Activated T-helper 17 cell treated with anti-CD3 and anti-CD28 coated beads, Interleukin-2, amount 50 U/mL, for 72 hours (primary cell): ENCODE measurements around the gene XKR7. TPM values are rescaled to one million over a fixed set of nuclear protein-coding genes. Genes with fewer than 3 reads are reported as not detected.
A peak's percentile ranks its signal among the peaks of the same experiment; 100 is the strongest.

ENCODE experiments used
- ATAC-seq: fragments of 150-1000 bp; cut with Tn5 transposase; replicated peaks from 2 replicates; pipeline ENCODE4 v1.10.0; 2021; ENCODE audit warnings: mild to moderate bottlenecking, moderate library complexity
- H3K27ac Mint-ChIP-seq: one replicate; pipeline ENCODE4 v1.8.0; 2022; ENCODE audit warnings: mixed read lengths
- H3K27me3 Mint-ChIP-seq: one replicate; pipeline ENCODE4 v1.8.0; 2022; ENCODE audit warnings: mixed read lengths
- H3K36me3 Mint-ChIP-seq: one replicate; pipeline ENCODE4 v1.8.0; 2022; ENCODE audit warnings: low read depth, mild to moderate bottlenecking, mixed read lengths
- H3K4me1 Mint-ChIP-seq: one replicate; pipeline ENCODE4 v1.8.0; 2022; ENCODE audit warnings: mixed read lengths
- H3K4me3 Mint-ChIP-seq: one replicate; pipeline ENCODE4 v1.8.0; 2022; ENCODE audit warnings: mild to moderate bottlenecking, mixed read lengths
- H3K9me3 Mint-ChIP-seq: one replicate; pipeline ENCODE4 v1.8.0; 2022; ENCODE audit warnings: mixed read lengths
- total RNA-seq, 2 donors: library from RNA; stranded (reverse); gene quantifications; one replicate each; pipeline ENCODE4 v1.2.3, GENCODE V29; 2022

Gene XKR7
- total RNA-seq, 2 donors from 2014 or later = 0.03 to 0.04 TPM

- Mint-ChIP-seq H3K27ac (no peak overlapping the region), H3K27me3 (no peaks in the 10 kb centered on the region), H3K4me1 (no peaks in the 10 kb centered on the region), H3K4me3 (no peak overlapping the region), H3K36me3 (no peaks in the 10 kb centered on the region), H3K9me3 (no peaks in the 10 kb centered on the region)
- ATAC-seq = no peak
Measured at GRCh38 chr20:32007787-32008616, 40.1 kb downstream of the XKR7 start.

GRCh38 chr20:32009564-32009963, 41.6 kb downstream of the XKR7 start:
- Mint-ChIP-seq H3K4me1 (no peaks in the 10 kb centered on the region), H3K36me3 (no peaks in the 10 kb centered on the region), H3K9me3 (no peaks in the 10 kb centered on the region), H3K27ac (no peak overlapping the region), H3K4me3 (no peak overlapping the region), H3K27me3 (peaks cover 1% of the 10 kb centered on the region)
- no peak for ATAC-seq

- H3K9me3 Mint-ChIP-seq = no peaks in the 10 kb centered on the region
- H3K27ac Mint-ChIP-seq = no peak within 1 kb of the TSS
- H3K27me3 Mint-ChIP-seq = peaks cover 7% of the 10 kb centered on the region
- no peak within 1 kb of the TSS for H3K4me3 Mint-ChIP-seq
- no peak for ATAC-seq
- no peaks in the 10 kb centered on the region for H3K4me1 Mint-ChIP-seq
- H3K36me3 Mint-ChIP-seq = no peaks in the 10 kb centered on the region
Measured at GRCh38 chr20:32010101-32010500, 42.1 kb downstream of the XKR7 start, which contains the start of gene CCM2L. CCM2L (plus strand) TSS chr20:32010438; CDS start chr20:32010455, 17 bp downstream.

DNA sequence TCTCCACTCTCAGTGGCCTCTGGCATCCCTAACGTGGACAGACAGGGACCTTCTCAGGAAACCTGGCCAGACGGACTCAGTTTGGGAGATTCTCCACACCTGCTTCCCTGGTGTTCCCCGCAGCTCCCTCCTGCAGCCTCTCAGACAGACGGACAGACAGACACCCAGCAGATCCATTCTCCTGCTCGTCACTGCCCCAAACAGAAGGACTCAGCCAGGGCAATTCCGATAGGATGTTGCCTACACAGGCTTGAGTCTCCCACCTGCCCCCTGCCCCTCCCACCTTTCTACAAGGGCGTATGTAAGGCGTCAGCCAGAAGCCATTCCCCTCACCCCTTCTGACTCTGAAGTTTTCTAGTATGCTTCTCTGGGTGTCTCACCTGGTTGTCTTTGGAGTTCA, 42.7 kb downstream of the XKR7 start:
- no peak for ATAC-seq
- Mint-ChIP-seq H3K9me3 (no peaks in the 10 kb centered on the region), H3K27me3 (peaks cover 11% of the 10 kb centered on the region), H3K4me1 (no peaks in the 10 kb centered on the region), H3K27ac (no peak overlapping the region), H3K4me3 (no peak overlapping the region), H3K36me3 (no peaks in the 10 kb centered on the region)

DNA sequence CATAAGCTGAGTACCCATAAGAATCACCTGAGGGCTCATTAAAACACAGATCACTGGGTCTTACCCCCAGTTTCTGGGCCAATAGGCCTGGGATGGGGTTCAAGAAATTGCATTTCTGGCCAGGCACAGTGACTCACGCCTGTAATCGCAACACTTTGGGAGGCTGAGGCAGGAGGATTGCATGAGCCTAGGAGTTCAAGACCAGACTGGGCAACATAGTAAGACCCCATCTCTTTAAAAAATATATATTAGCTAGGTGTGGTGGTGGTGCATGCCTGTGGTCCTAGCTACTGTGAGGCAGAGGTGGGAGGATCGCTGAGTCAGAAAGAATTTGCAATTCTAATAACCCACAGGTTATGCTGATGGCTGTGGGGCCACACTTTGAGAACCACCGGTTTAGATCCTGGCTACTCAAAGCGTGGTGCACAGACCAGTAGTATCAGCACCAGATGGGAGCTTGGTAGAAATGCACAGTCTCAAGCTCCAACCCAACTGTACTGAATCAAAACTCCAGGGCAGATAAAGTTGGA, 44.3 kb downstream of the XKR7 start:
- Mint-ChIP-seq H3K36me3 (no peaks in the 10 kb centered on the region), H3K9me3 (no peaks in the 10 kb centered on the region), H3K27me3 (peaks cover 18% of the 10 kb centered on the region), H3K27ac (no peak overlapping the region), H3K4me1 (no peaks in the 10 kb centered on the region), H3K4me3 (no peak overlapping the region)
- ATAC-seq = no peak

DNA sequence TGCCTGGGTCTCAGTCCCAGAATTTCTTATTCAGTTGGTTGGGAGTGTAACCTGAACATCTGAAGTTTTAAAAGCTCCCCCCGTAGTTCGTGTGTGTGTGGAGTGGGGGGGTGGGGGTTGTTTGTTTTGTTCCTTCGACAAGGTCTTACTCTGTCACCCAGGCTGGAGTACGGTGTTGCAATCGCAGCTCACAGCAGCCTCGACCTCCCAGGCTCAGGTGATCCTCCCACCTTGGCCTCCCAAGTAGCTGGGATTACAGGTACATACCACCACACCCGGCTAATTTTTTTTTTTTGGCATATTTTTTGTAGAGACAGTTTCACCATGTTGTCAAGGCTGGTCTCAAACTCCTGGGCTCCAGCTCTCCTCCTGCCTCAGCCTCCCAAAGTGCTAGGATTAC, 45.4 kb downstream of the XKR7 start:
- no peak for ATAC-seq
- H3K36me3 Mint-ChIP-seq = no peaks in the 10 kb centered on the region
- H3K4me3 Mint-ChIP-seq = no peak overlapping the region

DNA sequence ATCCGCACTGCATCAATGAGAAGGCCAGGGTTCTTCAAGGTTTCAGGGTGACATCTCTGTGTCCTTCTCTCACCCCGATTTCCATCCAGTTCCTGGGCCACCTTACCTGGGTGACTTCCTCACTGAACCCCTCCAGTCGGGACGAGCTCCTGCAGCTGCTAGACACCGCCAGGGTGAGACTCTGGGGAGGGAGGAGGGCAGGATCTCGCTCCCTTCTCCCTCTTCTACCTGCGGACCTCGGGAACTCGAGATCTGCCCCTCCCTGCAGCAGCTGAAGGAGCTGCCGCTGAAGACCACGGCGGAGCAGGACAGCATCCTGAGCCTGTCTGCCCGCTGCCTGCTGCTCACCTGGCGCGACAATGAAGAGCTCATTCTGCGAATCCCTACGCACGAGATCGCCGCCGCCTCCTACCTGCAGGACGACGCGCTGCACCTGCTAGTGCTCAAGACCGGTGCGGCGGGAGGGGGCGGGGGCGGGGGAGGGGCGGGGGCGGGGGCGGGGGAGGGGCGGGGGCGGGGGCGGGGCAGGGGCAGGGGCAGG, 49.8 kb downstream of the XKR7 start:
- Mint-ChIP-seq H3K9me3 (no peaks in the 10 kb centered on the region), H3K27me3 (peaks cover 54% of the 10 kb centered on the region), H3K36me3 (no peaks in the 10 kb centered on the region), H3K4me1 (peaks cover 14% of the 10 kb centered on the region), H3K27ac (no peak overlapping the region), H3K4me3 (peak overlapping the region; percentile 70)
- no peak for ATAC-seq

More for the DNA sequence above, 45.4 kb downstream of the XKR7 start:
- Mint-ChIP-seq H3K9me3 (no peaks in the 10 kb centered on the region), H3K4me1 (no peaks in the 10 kb centered on the region), H3K27me3 (peaks cover 25% of the 10 kb centered on the region), H3K27ac (no peak overlapping the region)

GRCh38 chr20:32018269-32019155, 50.6 kb downstream of the XKR7 start:
- Mint-ChIP-seq H3K9me3 (no peaks in the 10 kb centered on the region), H3K27me3 (peaks cover 60% of the 10 kb centered on the region), H3K4me1 (peaks cover 14% of the 10 kb centered on the region), H3K4me3 (peak overlapping the region; percentile 70), H3K36me3 (no peaks in the 10 kb centered on the region), H3K27ac (no peak overlapping the region)
- peak; percentile 58 for ATAC-seq

DNA sequence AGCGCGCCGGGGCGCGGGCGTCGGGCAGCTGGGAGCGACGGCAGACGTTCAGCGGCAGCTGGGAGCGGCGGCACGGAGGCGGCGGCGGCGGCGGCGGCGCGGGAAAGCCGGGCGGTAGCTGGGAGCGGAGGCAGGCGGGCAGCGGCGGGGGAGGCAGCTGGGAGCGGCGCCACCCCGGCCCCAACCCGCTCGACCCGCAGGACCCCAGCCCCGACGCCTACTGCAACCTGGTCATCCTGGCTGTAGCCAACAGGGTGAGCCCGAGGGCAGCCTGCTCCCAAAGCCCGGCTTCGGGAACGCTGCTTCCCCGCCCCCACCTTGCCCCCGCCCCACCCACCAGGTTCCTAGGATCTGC, 51.2 kb downstream of the XKR7 start:
- Mint-ChIP-seq H3K36me3 (no peaks in the 10 kb centered on the region), H3K9me3 (no peaks in the 10 kb centered on the region), H3K4me1 (peaks cover 14% of the 10 kb centered on the region), H3K4me3 (peak overlapping the region; percentile 80), H3K27me3 (peaks cover 60% of the 10 kb centered on the region), H3K27ac (peak overlapping the region; percentile 38)
- peak; percentile 10 for ATAC-seq

DNA sequence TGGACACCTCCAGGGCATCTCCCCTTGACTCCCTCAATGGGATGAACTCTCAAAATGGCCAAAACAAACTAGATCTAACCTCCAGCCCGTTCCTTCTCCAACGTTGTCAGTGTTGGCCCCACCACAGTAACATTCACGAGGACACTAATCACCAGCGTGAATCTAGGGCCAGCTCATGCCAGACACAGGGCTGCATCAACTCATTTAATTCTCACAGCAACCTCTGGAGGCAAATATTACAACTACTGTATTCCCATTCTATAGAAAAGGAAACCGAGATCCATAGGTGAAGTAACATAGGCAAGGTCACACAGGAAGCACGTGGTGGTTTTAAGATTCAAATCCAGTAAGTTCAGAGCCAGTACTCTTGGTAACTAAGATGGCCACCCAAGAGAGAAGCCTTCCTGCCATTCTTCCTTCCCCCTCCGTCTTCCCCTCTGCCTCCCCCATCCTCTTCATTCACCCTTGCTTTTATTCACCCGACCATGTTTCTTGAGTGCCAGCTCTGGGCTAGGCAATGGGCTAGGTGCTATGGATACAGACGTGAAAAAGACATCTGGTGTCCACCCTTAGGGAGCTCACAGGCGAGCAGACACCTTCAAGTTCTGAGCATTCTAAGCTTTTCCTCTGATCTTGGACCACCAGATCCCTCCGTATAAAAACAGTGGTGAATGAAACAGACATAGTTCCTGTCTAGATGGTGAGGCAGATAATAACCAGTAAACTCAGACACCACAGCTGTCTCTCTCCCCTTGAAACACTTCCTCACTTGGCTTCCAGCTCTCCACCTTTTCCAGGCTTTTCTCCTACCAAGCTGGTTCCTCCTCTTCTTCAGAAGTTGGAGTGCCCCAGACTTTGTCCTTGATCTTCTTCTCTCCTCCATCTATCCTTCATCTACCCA, 51.9 kb downstream of the XKR7 start:
- Mint-ChIP-seq H3K9me3 (no peaks in the 10 kb centered on the region), H3K27me3 (peaks cover 59% of the 10 kb centered on the region), H3K4me3 (peak overlapping the region; percentile 80), H3K4me1 (peaks cover 14% of the 10 kb centered on the region), H3K27ac (peak overlapping the region; percentile 38), H3K36me3 (no peaks in the 10 kb centered on the region)
- ATAC-seq = no peak

DNA sequence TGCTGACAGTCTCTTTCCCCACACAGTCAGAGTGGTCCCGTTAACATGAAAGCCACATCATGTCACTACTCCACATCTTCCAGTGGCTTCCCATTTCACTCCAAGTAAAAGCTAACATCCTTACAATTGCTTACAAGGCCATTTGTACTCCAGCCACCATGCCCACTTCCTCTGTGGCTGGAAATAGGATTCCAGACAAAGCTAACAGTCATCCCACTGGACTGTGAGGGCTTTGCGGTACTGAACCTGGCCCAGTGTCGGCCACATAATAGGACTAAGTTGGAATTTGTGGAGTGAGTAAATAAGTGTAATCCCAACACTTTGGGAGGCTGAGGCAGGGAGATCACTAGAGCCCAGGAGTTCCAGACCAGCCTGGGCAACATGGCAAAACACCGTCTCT, 53.1 kb downstream of the XKR7 start:
- H3K4me3 Mint-ChIP-seq = no peak overlapping the region
- ATAC-seq = no peak
- no peaks in the 10 kb centered on the region for H3K36me3 Mint-ChIP-seq
- peaks cover 55% of the 10 kb centered on the region for H3K27me3 Mint-ChIP-seq
- H3K27ac Mint-ChIP-seq = no peak overlapping the region
- no peaks in the 10 kb centered on the region for H3K9me3 Mint-ChIP-seq
- peaks cover 14% of the 10 kb centered on the region for H3K4me1 Mint-ChIP-seq

- Mint-ChIP-seq H3K36me3 (no peaks in the 10 kb centered on the region), H3K27ac (no peak overlapping the region), H3K27me3 (peaks cover 36% of the 10 kb centered on the region), H3K9me3 (no peaks in the 10 kb centered on the region), H3K4me3 (no peak overlapping the region), H3K4me1 (peaks cover 8% of the 10 kb centered on the region)
- no peak for ATAC-seq
Measured at GRCh38 chr20:32024683-32025295, 56.8 kb downstream of the XKR7 start.

- H3K27ac Mint-ChIP-seq = no peak overlapping the region
- ATAC-seq = no peak
- no peak overlapping the region for H3K4me3 Mint-ChIP-seq
- H3K4me1 Mint-ChIP-seq = no peaks in the 10 kb centered on the region
- no peaks in the 10 kb centered on the region for H3K9me3 Mint-ChIP-seq
- H3K27me3 Mint-ChIP-seq = peaks cover 12% of the 10 kb centered on the region
- no peaks in the 10 kb centered on the region for H3K36me3 Mint-ChIP-seq
Measured at GRCh38 chr20:32027643-32028042, 59.7 kb downstream of the XKR7 start.
